IMR-90 (cell line): Measurements from ENCODE around the gene KRT74. TPM values are rescaled to one million over a fixed set of nuclear protein-coding genes. Genes with fewer than 3 reads are reported as not detected.

Source experiments
- ATAC-seq: fragments of 200-7000 bp; cut with Tn5 transposase; 2 replicates; pipeline ENCODE4 v1.9.1; 2020; ENCODE audit warnings: low read depth, mild to moderate bottlenecking, moderate library complexity
- BruUV-seq: library from RNA; stranded (reverse); fragments of 400-500 nt; replicated peaks from 2 replicates; lab custom pipeline; 2021; lab: Mats Ljungman, UMichigan
- CTCF ChIA-PET: fragments of 300-600 bp; formaldehyde crosslinking; extraction: SDS; loops from one replicate; lab custom pipeline; 2021; ENCODE audit warnings: antibody characterized with exemption; lab: Yijun Ruan, JAX
- POLR2A ChIA-PET: fragments of 300-600 bp; sonication (Branson Sonifier 250); formaldehyde crosslinking; loops from one replicate; lab custom pipeline; 2022; ENCODE audit warnings: antibody characterized with exemption; ENCODE audit not compliant: unreplicated experiment; lab: Charles Lee
- DNase-seq: peaks from one replicate; pipeline ENCODE4 v3.0.0; 2013
- H2AFZ ChIP-seq: replicated peaks from 2 replicates; pipeline ENCODE3; 2013; ENCODE audit warnings: low read length, mild to moderate bottlenecking; ENCODE audit not compliant: poor library complexity
- H2AK5ac ChIP-seq: 2 replicates; pipeline ENCODE4 v1.6.1; 2013; ENCODE audit warnings: low read depth, low read length, inconsistent platforms
- H2AK9ac ChIP-seq: replicated peaks from 2 replicates; pipeline ENCODE3; 2013; ENCODE audit warnings: mild to moderate bottlenecking, low read depth, low read length, moderate library complexity; ENCODE audit not compliant: poor library complexity
- H2BK120ac ChIP-seq: 2 replicates; pipeline ENCODE4 v1.6.1; 2013; ENCODE audit warnings: low read depth, low read length, inconsistent platforms
- H2BK15ac ChIP-seq: 3 replicates; pipeline ENCODE4 v1.6.1; 2013; ENCODE audit warnings: low read depth, low read length, inconsistent platforms
- H2BK20ac ChIP-seq: 2 replicates; pipeline ENCODE4 v1.6.1; 2013; ENCODE audit warnings: low read depth, mild to moderate bottlenecking, inconsistent platforms, low read length, moderate library complexity
- H2BK5ac ChIP-seq: 2 replicates; pipeline ENCODE4 v1.6.1; 2013; ENCODE audit warnings: mild to moderate bottlenecking, low read depth, low read length, inconsistent platforms; ENCODE audit not compliant: poor library complexity, severe bottlenecking
- H3K14ac ChIP-seq: replicated peaks from 2 replicates; pipeline ENCODE4 v1.6.1; 2013; ENCODE audit warnings: low read depth, low read length, inconsistent platforms
- H3K18ac ChIP-seq: 2 replicates; pipeline ENCODE4 v1.6.1; 2013; ENCODE audit warnings: low read depth, low read length, control low read depth
- H3K23ac ChIP-seq: 2 replicates; pipeline ENCODE4 v1.6.1; 2013; ENCODE audit warnings: low read depth, low read length, inconsistent platforms
- H3K27ac ChIP-seq: 2 replicates; pipeline ENCODE4 v1.5.1; 2013; ENCODE audit warnings: mild to moderate bottlenecking, control low read depth, low read length; ENCODE audit not compliant: insufficient read depth
- H3K27me3 ChIP-seq: 2 replicates; pipeline ENCODE4 v1.6.1; 2013; ENCODE audit warnings: low read length; ENCODE audit not compliant: control insufficient read depth, insufficient read depth
- H3K36me3 ChIP-seq: 2 replicates; pipeline ENCODE4 v1.6.1; 2013; ENCODE audit warnings: low read length, mixed read lengths; ENCODE audit not compliant: control insufficient read depth, insufficient read depth
- H3K4ac ChIP-seq: 2 replicates; pipeline ENCODE4 v1.6.1; 2013; ENCODE audit warnings: low read depth, low read length, inconsistent platforms
- H3K4me1 ChIP-seq: 2 replicates; pipeline ENCODE4 v1.6.1; 2013; ENCODE audit warnings: low read length, mixed read lengths; ENCODE audit not compliant: control insufficient read depth, insufficient read depth
- H3K4me2 ChIP-seq: 2 replicates; pipeline ENCODE4 v1.6.1; 2013; ENCODE audit warnings: low read depth, mild to moderate bottlenecking, control low read depth, low read length, moderate library complexity
- H3K4me3 ChIP-seq: 2 replicates; pipeline ENCODE4 v1.5.1; 2013; ENCODE audit warnings: low read depth, mild to moderate bottlenecking, control low read depth, low read length, moderate library complexity; ENCODE audit not compliant: insufficient read depth
- H3K56ac ChIP-seq: 2 replicates; pipeline ENCODE4 v1.6.1; 2013; ENCODE audit warnings: low read length, inconsistent platforms; ENCODE audit not compliant: insufficient read depth; ENCODE audit errors: extremely low read depth
- H3K79me1 ChIP-seq, 2 experiments: 2 replicates each; pipeline ENCODE4 v1.6.1; 2013; ENCODE audit warnings: low read length in 2 of 2, inconsistent platforms in 1 of 2, low read depth in 1 of 2
- H3K9ac ChIP-seq: 2 replicates; pipeline ENCODE4 v1.6.1; 2013; ENCODE audit warnings: low read depth, low read length, control low read depth
- H3K9me1 ChIP-seq: 2 replicates; pipeline ENCODE4 v1.6.1; 2013; ENCODE audit warnings: low read length, inconsistent platforms; ENCODE audit not compliant: insufficient read depth
- H3K9me3 ChIP-seq: 2 replicates; pipeline ENCODE4 v1.6.1; 2013; ENCODE audit warnings: low read length; ENCODE audit not compliant: control insufficient read depth, insufficient read depth
- H4K20me1 ChIP-seq: 2 replicates; pipeline ENCODE4 v1.6.1; 2013; ENCODE audit warnings: low read length, inconsistent platforms; ENCODE audit not compliant: insufficient read depth
- H4K5ac ChIP-seq: 2 replicates; pipeline ENCODE4 v1.6.1; 2013; ENCODE audit warnings: mild to moderate bottlenecking, low read depth, low read length, control low read depth
- H4K8ac ChIP-seq, 2 experiments: 2 replicates each; pipeline ENCODE4 v1.6.1; 2013; ENCODE audit warnings: low read depth in 2 of 2, low read length in 2 of 2, control low read depth in 1 of 2, inconsistent platforms in 1 of 2
- H4K91ac ChIP-seq: 2 replicates; pipeline ENCODE4 v1.6.1; 2013; ENCODE audit warnings: low read depth, low read length, inconsistent platforms; ENCODE audit not compliant: insufficient read depth
- BHLHE40 ChIP-seq: fragments of 150-350 bp; IDR thresholded peaks from 2 replicates; pipeline ENCODE4 v1.6.1; 2016; ENCODE audit warnings: mild to moderate bottlenecking, low read depth, low read length
- CEBPB ChIP-seq: IDR thresholded peaks from 2 replicates; pipeline ENCODE4 v1.6.1; 2012; ENCODE audit warnings: low read depth, low read length, improper control_type of control experiment
- CHD1 ChIP-seq: IDR thresholded peaks from 2 replicates; pipeline ENCODE4 v1.6.1; 2012; ENCODE audit warnings: low read depth, low read length, improper control_type of control experiment
- CTCF ChIP-seq: conservative IDR thresholded peaks from 2 replicates; pipeline ENCODE4 v1.5.1; 2012; ENCODE audit warnings: mild to moderate bottlenecking, low read depth, low read length, improper control_type of control experiment
- MAFK ChIP-seq: IDR thresholded peaks from 2 replicates; pipeline ENCODE4 v1.6.1; 2012; ENCODE audit warnings: low read depth, low read length, improper control_type of control experiment
- MAZ ChIP-seq: IDR thresholded peaks from 2 replicates; pipeline ENCODE4 v1.6.1; 2012; ENCODE audit warnings: low read depth, mild to moderate bottlenecking, low read length, improper control_type of control experiment, moderate library complexity, borderline replicate concordance
- MXI1 ChIP-seq: IDR thresholded peaks from 2 replicates; pipeline ENCODE4 v1.6.1; 2012; ENCODE audit warnings: low read depth, mild to moderate bottlenecking, low read length, moderate library complexity, borderline replicate concordance
- NFE2L2 ChIP-seq: fragments of 150-350 bp; IDR thresholded peaks from 2 replicates; pipeline ENCODE4 v1.6.1; 2016; ENCODE audit warnings: low read depth, mild to moderate bottlenecking, low read length
- POLR2A ChIP-seq: IDR thresholded peaks from 2 replicates; pipeline ENCODE4 v1.6.1; 2012; ENCODE audit warnings: mild to moderate bottlenecking, low read depth, low read length
- RAD21 ChIP-seq: IDR thresholded peaks from 2 replicates; pipeline ENCODE4 v1.6.1; 2012; ENCODE audit warnings: low read length, improper control_type of control experiment
- RCOR1 ChIP-seq: IDR thresholded peaks from 2 replicates; pipeline ENCODE4 v1.6.1; 2012; ENCODE audit warnings: mild to moderate bottlenecking, low read length, improper control_type of control experiment; ENCODE audit not compliant: insufficient replicate concordance
- RFX5 ChIP-seq: IDR thresholded peaks from 2 replicates; pipeline ENCODE4 v1.8.0; 2012; ENCODE audit warnings: low read depth, mild to moderate bottlenecking, low read length, moderate library complexity
- SMC3 ChIP-seq: fragments of 150-350 bp; IDR thresholded peaks from 2 replicates; pipeline ENCODE4 v1.6.1; 2016; ENCODE audit warnings: low read depth, mild to moderate bottlenecking, antibody characterized with exemption, low read length, moderate library complexity
- WGBS, 2 experiments: methylation state at CpG; one replicate each; pipeline versions ENCODE4 v1.1.5 to v1.1.7; 2013; ENCODE audit warnings: missing lambda C conversion rate in 2 of 2; ENCODE audit not compliant: insufficient read length in 1 of 2; ENCODE audit errors: extremely low coverage in 2 of 2; 5-methylcytosine and 5-hydroxymethylcytosine counted together
- dilution Hi-C: fragments of 300-500 bp; cut with HindIII; formaldehyde crosslinking; loops from one replicate; pipeline ENCODE4 v1.14.3; 2018; ENCODE audit warnings: low sequenced_read_pairs; ENCODE audit not compliant: unreplicated experiment
- in situ Hi-C: fragments of 300-500 bp; cut with MboI; formaldehyde crosslinking; loops from 3 replicates; pipeline ENCODE4 v1.14.3; 2019; ENCODE audit warnings: low sequenced_read_pairs, inconsistent platforms, mixed read lengths
- intact Hi-C: fragments of 100-400 bp; cut with micrococcal nuclease; formaldehyde crosslinking; loops from 2 replicates; pipeline ENCODE4 v1.10.0; 2022
- polyA plus RNA-seq, 3 experiments: library from polyadenylated mRNA; depleted of rRNA; stranded (reverse); fragments of >200 nt; gene quantifications; 2 replicates each; pipeline ENCODE4 v1.2.3, GENCODE V29; 2012; ENCODE audit warnings: low replicate concordance in 1 of 3
- total RNA-seq: library from RNA; depleted of rRNA; stranded (reverse); fragments of >200 nt; gene quantifications from 2 replicates; pipeline ENCODE4 v1.2.3, GENCODE V29; 2012
- TF ChIP-seq, protein P1 (sequence below): fragments of 150-350 bp; IDR thresholded peaks from 2 replicates; pipeline ENCODE4 v1.6.1; 2016; ENCODE audit warnings: low read depth, mild to moderate bottlenecking, low read length, moderate library complexity, borderline replicate concordance
- TF ChIP-seq, protein P2 (sequence below): fragments of 150-350 bp; IDR thresholded peaks from 2 replicates; pipeline ENCODE4 v1.6.1; 2017; ENCODE audit warnings: mild to moderate bottlenecking, antibody characterized with exemption, low read length, low read depth

The KRT74 gene
- total and polyA plus RNA-seq, 2 of the 4 experiments (the other 2 are of a cell fraction): not detected

DNA sequence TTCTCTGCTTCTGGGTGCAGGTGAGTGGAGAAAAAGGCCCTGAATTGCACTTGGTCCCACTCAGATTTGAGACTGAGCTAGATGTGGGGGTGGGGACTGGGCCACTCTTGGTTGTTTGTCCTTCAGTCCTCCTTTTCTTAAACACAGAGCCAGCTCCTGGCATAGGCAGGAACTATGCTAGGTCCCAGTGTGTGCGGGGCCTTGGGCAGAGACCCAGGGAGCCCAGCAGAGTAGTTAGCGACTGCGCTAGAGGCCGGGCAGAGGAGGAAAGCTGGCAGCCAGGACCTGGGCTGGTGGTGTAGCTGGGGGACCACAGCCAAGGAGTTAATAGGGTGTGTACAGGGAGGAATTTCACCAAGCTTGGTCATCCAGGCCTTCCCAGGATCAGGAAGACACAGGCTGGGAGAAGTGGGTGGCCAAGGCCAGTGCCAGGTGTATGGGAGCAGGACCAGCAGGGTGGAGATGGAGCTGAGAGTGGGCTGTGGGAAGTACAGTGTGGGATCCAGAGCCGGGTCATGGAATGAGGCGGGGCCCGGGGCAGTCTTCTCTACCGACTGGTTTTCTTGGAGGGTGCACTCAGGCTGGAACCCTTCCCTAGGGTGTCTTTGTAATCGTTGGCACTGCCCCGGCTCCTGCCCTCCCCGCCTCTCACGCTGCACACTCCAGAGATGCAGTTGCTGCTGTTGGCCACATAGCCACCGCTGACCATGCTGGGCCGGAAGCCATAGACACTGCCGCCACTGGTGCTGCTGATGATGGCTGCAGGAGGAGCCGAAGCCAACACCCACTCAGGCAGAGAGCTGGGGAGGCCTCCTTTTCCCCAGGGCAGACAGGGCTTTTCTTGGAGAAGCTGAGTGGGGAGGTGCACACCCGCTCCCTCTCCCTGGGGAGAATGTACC is 29.4 kb downstream of the KRT74 start:
- H2AK5ac ChIP-seq: no peak overlapping the region
- CTCF ChIA-PET: no interaction called here
- no peak overlapping the region for H2BK120ac ChIP-seq
- no peak overlapping the region for H3K23ac ChIP-seq
- H2BK5ac ChIP-seq: no peak overlapping the region
- no peaks in the 10 kb centered on the region for H3K4me1 ChIP-seq
- no peak overlapping the region for H3K4me2 ChIP-seq
- ATAC-seq (no peak; the same call in 1 of the 2 replicates), DNase-seq (no peak)
- H3K79me1 ChIP-seq: no peaks in the 10 kb centered on the region
- H3K56ac ChIP-seq: no peak overlapping the region
- no peak overlapping the region for H2AK9ac ChIP-seq
- no peaks in the 10 kb centered on the region for H4K20me1 ChIP-seq
- no peak overlapping the region for H4K91ac ChIP-seq
- H3K4ac ChIP-seq: no peak overlapping the region
- H3K14ac ChIP-seq: no peak overlapping the region
- H3K9me3 ChIP-seq: no peaks in the 10 kb centered on the region
- no peak overlapping the region for H4K8ac ChIP-seq
- WGBS, 2 experiments: 57% methylated on average over 8 of the region's 17 CpGs; no CpG with 5 or more reads in 1 of the 2 experiments
- dilution Hi-C loops: no loop called here
- H2BK15ac ChIP-seq: no peak overlapping the region
- in situ Hi-C loops: no loop called here
- no peak overlapping the region for H3K9ac ChIP-seq
- no TSS peak for BruUV-seq
- POLR2A ChIA-PET: no interaction called here
- H3K27me3 ChIP-seq: peaks cover 14% of the 10 kb centered on the region
- H3K27ac ChIP-seq: no peak overlapping the region
- no peak overlapping the region for H2AFZ ChIP-seq
- H4K5ac ChIP-seq: no peak overlapping the region
- H3K36me3 ChIP-seq: no peaks in the 10 kb centered on the region
- no peak overlapping the region for H3K4me3 ChIP-seq
- intact Hi-C loops: no loop called here
- H3K18ac ChIP-seq: no peak overlapping the region
- H2BK20ac ChIP-seq: no peak overlapping the region
- no peaks in the 10 kb centered on the region; the same call in 1 of the 2 replicates for H3K9me1 ChIP-seq
- TF ChIP-seq, protein P1, sequence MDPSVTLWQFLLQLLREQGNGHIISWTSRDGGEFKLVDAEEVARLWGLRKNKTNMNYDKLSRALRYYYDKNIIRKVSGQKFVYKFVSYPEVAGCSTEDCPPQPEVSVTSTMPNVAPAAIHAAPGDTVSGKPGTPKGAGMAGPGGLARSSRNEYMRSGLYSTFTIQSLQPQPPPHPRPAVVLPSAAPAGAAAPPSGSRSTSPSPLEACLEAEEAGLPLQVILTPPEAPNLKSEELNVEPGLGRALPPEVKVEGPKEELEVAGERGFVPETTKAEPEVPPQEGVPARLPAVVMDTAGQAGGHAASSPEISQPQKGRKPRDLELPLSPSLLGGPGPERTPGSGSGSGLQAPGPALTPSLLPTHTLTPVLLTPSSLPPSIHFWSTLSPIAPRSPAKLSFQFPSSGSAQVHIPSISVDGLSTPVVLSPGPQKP: no peak
- TF ChIP-seq BHLHE40 (no peak), NFE2L2 (no peak), RAD21 (no peak), POLR2A (no peak), RCOR1 (no peak), CHD1 (no peak), MAFK (no peak), MXI1 (no peak), CTCF (no peak), SMC3 (no peak), CEBPB (no peak), MAZ (no peak), RFX5 (no peak)
- TF ChIP-seq, protein P2, sequence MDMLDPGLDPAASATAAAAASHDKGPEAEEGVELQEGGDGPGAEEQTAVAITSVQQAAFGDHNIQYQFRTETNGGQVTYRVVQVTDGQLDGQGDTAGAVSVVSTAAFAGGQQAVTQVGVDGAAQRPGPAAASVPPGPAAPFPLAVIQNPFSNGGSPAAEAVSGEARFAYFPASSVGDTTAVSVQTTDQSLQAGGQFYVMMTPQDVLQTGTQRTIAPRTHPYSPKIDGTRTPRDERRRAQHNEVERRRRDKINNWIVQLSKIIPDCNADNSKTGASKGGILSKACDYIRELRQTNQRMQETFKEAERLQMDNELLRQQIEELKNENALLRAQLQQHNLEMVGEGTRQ: no peak
